Putamen (tissue), 1 donor: Measurements from ENCODE around the gene F8.
A peak's percentile ranks its signal among the peaks of the same experiment; 100 is the strongest.
"Not testable (repeated sequence)": the region's sequence is repeated elsewhere in the genome, so short reads cannot be mapped to it uniquely, and the experiment has no call there.

Source experiments
- DNase-seq: peaks from one replicate; pipeline ENCODE4 v3.0.0-alpha.2; 2016; ENCODE audit warnings: low spot score

F8 gene

GRCh38 chrX:155031657-155032056, 9.1 kb upstream of the F8 start:
- no peak for DNase-seq

GRCh38 chrX:155028877-155029291, 6.4 kb upstream of the F8 start:
- no peak for DNase-seq

- DNase-seq: no peak
Measured at GRCh38 chrX:155028129-155028528, 5.6 kb upstream of the F8 start.

GRCh38 chrX:155027509-155028066, 5.1 kb upstream of the F8 start:
- no peak for DNase-seq

- peak; percentile 92 for DNase-seq
Measured at GRCh38 chrX:155026727-155027508, 4.4 kb upstream of the F8 start, which contains the start of gene FUNDC2. TSS of gene FUNDC2 (plus strand) at chrX:155026844. CDS start at chrX:155026939, 95 bp downstream.

- no peak for DNase-seq
Measured at GRCh38 chrX:155026420-155026726, 3.9 kb upstream of the F8 start.

GRCh38 chrX:155023907-155024833, 1.6 kb upstream of the F8 start:
- no peak for DNase-seq

GRCh38 chrX:155020591-155020990, 1.9 kb downstream of the F8 start:
- DNase-seq: no peak

- DNase-seq: no peak
Measured at GRCh38 chrX:155009994-155010472, 12.5 kb downstream of the F8 start.

- DNase-seq: not testable (repeated sequence)
Measured at GRCh38 chrX:155008578-155008977, 13.9 kb downstream of the F8 start.

- not testable (repeated sequence) for DNase-seq
Measured at GRCh38 chrX:155006913-155007671, 15.4 kb downstream of the F8 start.

GRCh38 chrX:155006379-155006778, 16.1 kb downstream of the F8 start:
- not testable (repeated sequence) for DNase-seq

- no peak for DNase-seq
Measured at GRCh38 chrX:155005190-155005589, 17.3 kb downstream of the F8 start.

GRCh38 chrX:155001873-155002272, 20.6 kb downstream of the F8 start:
- no peak for DNase-seq

- no peak for DNase-seq
Measured at GRCh38 chrX:155000841-155001240, 21.7 kb downstream of the F8 start.

- no peak for DNase-seq
Measured at GRCh38 chrX:154998204-154998880, 24.2 kb downstream of the F8 start.

- no peak for DNase-seq
Measured at GRCh38 chrX:154991476-154991875, 31.0 kb downstream of the F8 start.

GRCh38 chrX:154991039-154991438, 31.5 kb downstream of the F8 start:
- no peak for DNase-seq

- DNase-seq: no peak
Measured at GRCh38 chrX:154990496-154990895, 32.0 kb downstream of the F8 start.

- no peak for DNase-seq
Measured at GRCh38 chrX:154988719-154989118, 33.8 kb downstream of the F8 start.

- no peak for DNase-seq
Measured at GRCh38 chrX:154987940-154988339, 34.6 kb downstream of the F8 start.
